Smooth muscle cell (in vitro differentiated cells): ENCODE data around the gene OSBPL5. TPM values are rescaled to one million over a fixed set of nuclear protein-coding genes. Genes with fewer than 3 reads are reported as not detected.

ENCODE experiments used
- DNase-seq: peaks from one replicate; lab custom pipeline; 2025; ENCODE audit not compliant: unreplicated experiment; lab: John Stamatoyannopoulos, UW
- H2AFZ ChIP-seq: fragments of 200-600 bp; sonication (generic); 2 replicates; pipeline ENCODE4 v1.6.0; 2016; ENCODE audit warnings: antibody characterized with exemption, low read depth, mild to moderate bottlenecking
- H3F3A ChIP-seq: fragments of 200-600 bp; sonication (generic); 2 replicates; pipeline ENCODE4 v1.6.0; 2017; ENCODE audit warnings: antibody characterized with exemption, low read depth
- H3K27ac ChIP-seq: fragments of 200-600 bp; sonication (generic); 2 replicates; pipeline ENCODE4 v1.5.1; 2016; ENCODE audit warnings: low read depth, mild to moderate bottlenecking
- H3K27me3 ChIP-seq: fragments of 200-600 bp; sonication (generic); 2 replicates; pipeline ENCODE4 v1.6.1; 2016; ENCODE audit warnings: low read depth, mild to moderate bottlenecking
- H3K36me3 ChIP-seq: fragments of 200-600 bp; sonication (generic); 2 replicates; pipeline ENCODE4 v1.5.1; 2016; ENCODE audit warnings: low read depth
- H3K4me1 ChIP-seq: fragments of 200-600 bp; sonication (generic); 2 replicates; pipeline ENCODE4 v1.5.1; 2016; ENCODE audit warnings: low read depth
- H3K4me2 ChIP-seq: fragments of 200-600 bp; sonication (generic); 2 replicates; pipeline ENCODE4 v1.6.0; 2016; ENCODE audit warnings: mild to moderate bottlenecking
- H3K4me3 ChIP-seq: fragments of 200-600 bp; sonication (generic); 2 replicates; pipeline ENCODE4 v1.5.1; 2016; ENCODE audit warnings: mild to moderate bottlenecking
- H3K79me2 ChIP-seq: fragments of 200-600 bp; sonication (generic); 2 replicates; pipeline ENCODE4 v1.6.0; 2016; ENCODE audit warnings: low read depth, mild to moderate bottlenecking
- H3K9ac ChIP-seq: fragments of 200-600 bp; sonication (generic); 2 replicates; pipeline ENCODE4 v1.6.0; 2016; ENCODE audit warnings: low read depth
- H3K9me3 ChIP-seq: fragments of 200-600 bp; sonication (generic); replicated peaks from 2 replicates; pipeline ENCODE4 v1.5.1; 2016; ENCODE audit warnings: low read depth
- H4K20me1 ChIP-seq: fragments of 200-600 bp; sonication (generic); 2 replicates; pipeline ENCODE4 v1.6.0; 2016; ENCODE audit warnings: low read depth
- CTCF ChIP-seq: fragments of 200-600 bp; sonication (generic); IDR thresholded peaks from 2 replicates; pipeline ENCODE4 v1.5.1; 2017; ENCODE audit warnings: borderline replicate concordance, mild to moderate bottlenecking, antibody characterized with exemption; ENCODE audit not compliant: insufficient read depth, poor library complexity, severe bottlenecking
- WGBS: methylation state at CpG from one replicate; pipeline ENCODE4 v1.1.7; 2016; ENCODE audit warnings: low lambda C conversion rate; 5-methylcytosine and 5-hydroxymethylcytosine counted together
- polyA plus RNA-seq: library from polyadenylated mRNA; unstranded; fragments of >200 nt; fragmentation: Nextera tagmentation; extraction: Ambion mirVana; gene quantifications from 2 replicates; pipeline ENCODE4 v1.2.1, GENCODE V29; 2016
- total RNA-seq: library from RNA; depleted of rRNA; stranded (reverse); fragments of >200 nt; gene quantifications from 2 replicates; pipeline ENCODE4 v1.2.3, GENCODE V29; 2014

Gene OSBPL5
- total and polyA plus RNA-seq, 2 experiments from 2014 or later = 27.3 to 43.4 TPM

DNA sequence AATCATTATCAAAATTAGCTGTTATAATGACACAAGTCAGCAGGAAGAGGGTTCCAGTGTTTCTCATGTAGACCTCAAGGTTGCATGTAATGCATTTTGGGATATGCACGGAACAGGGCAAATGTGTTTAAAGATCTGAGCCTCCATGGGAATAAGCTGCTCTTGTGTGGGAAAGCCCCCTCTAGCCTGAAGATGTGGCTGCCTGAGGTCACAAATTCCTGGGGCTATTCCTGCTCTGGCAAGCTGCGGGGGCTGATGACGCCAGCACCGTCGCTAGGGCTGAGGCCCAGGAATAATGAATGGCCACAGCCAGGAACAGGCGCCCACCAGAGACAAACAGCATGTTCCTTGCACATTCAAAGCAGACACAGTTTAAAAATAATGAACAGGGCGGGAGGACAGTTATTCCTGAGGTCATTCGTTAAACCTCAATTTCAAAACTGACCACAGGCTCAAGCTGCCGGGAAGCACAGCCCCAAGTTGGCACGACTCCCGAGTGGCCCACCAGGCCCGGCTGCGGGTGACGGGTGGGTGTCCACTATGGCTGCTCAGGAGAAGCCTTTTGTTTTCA, 11.7 kb downstream of the OSBPL5 start:
- Histone ChIP-seq H3K9ac (peak overlapping the region; percentile 98), H3K4me2 (peak overlapping the region; percentile 82), H3K27me3 (no peaks in the 10 kb centered on the region)

DNA sequence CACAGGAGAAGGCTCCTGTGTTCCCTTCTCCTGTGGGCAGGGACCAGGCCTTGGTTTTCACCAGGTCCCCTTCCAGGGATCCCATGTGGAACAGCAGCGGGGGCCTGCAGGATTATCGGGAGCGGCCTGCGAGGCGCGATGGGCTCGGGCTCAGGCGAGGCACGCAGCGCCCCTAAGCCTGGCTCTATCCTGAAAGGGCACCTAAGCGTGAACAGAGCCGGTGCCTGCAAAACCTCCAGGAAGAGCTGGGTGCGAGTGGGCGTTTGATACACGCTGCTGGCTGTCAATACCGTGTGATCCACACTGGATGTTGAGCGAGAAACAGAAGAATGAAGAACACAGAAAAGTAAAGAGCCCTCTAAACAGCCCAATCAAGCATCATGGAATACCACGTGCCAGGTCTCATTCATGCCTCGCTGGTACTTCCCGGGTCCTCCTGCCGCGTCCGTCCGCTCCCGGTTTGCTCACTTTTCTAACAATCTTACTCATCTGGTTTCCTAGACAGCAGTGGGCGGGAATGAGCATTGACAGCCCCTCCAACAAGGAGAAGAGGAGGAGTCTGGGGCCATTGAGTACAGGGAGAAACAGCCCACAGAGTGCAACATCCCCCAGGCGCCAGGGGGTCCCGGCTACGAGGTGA, 12.5 kb downstream of the OSBPL5 start:
- Histone ChIP-seq H3K79me2 (peaks cover 87% of the 10 kb centered on the region), H3K4me2 (peak overlapping the region; percentile 82), H3K27ac (peak overlapping the region; percentile 100), H3K4me3 (peak overlapping the region; percentile 8), H3K27me3 (no peaks in the 10 kb centered on the region), H3F3A (peaks cover 23% of the 10 kb centered on the region), H4K20me1 (peaks cover 83% of the 10 kb centered on the region), H3K9me3 (no peaks in the 10 kb centered on the region), H3K9ac (peak overlapping the region; percentile 98), H3K36me3 (no peaks in the 10 kb centered on the region), H2AFZ (no peak overlapping the region), H3K4me1 (peaks cover 35% of the 10 kb centered on the region)
- 61% methylated on average over 29 of the region's 29 CpGs for WGBS
- no peak for TF ChIP-seq CTCF
- no peak for DNase-seq

More for the DNA sequence above, 11.7 kb downstream of the OSBPL5 start:
- peaks cover 35% of the 10 kb centered on the region for H3K4me1 ChIP-seq
- WGBS = 17% methylated on average over 14 of the region's 14 CpGs
- H4K20me1 ChIP-seq = peaks cover 83% of the 10 kb centered on the region
- H3K79me2 ChIP-seq = peaks cover 88% of the 10 kb centered on the region
- H3K9me3 ChIP-seq = no peaks in the 10 kb centered on the region
- H3K36me3 ChIP-seq = no peaks in the 10 kb centered on the region
- DNase-seq = peak; percentile 71
- no peak for TF ChIP-seq CTCF
- H3K27ac ChIP-seq = peak overlapping the region; percentile 100
- peak overlapping the region; percentile 8 for H3K4me3 ChIP-seq
- no peak overlapping the region for H2AFZ ChIP-seq
- peaks cover 23% of the 10 kb centered on the region for H3F3A ChIP-seq

DNA sequence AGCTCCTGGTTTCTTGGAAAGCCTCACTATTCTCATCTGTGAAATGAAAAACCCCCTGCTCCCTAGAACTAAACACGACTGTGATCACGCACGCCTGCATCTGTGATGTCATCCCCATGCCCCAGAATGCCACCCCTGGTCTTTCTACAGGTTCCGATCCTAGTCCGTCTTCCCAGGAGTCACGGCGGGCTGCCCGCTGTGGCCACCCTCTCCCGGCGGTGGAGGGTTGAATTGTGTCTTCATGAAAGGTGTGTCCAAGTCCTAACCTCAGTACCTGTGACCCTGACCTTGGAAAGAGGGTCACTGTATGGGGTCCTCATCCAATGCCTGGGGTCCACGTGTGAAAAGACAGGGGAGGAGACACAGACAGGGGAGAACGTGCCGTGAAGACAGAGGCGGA, 14.4 kb downstream of the OSBPL5 start:
- no peak overlapping the region for H3K27ac ChIP-seq
- H3K9ac ChIP-seq = no peak overlapping the region
- no peaks in the 10 kb centered on the region for H3K9me3 ChIP-seq
- H4K20me1 ChIP-seq = peaks cover 83% of the 10 kb centered on the region
- H3K79me2 ChIP-seq = peaks cover 82% of the 10 kb centered on the region
- no peaks in the 10 kb centered on the region for H3K36me3 ChIP-seq
- WGBS = 97% methylated on average over 14 of the region's 14 CpGs
- TF ChIP-seq CTCF = no peak
- no peak for DNase-seq
- no peak overlapping the region for H3K4me3 ChIP-seq
- H3K4me2 ChIP-seq = no peak overlapping the region
- peaks cover 15% of the 10 kb centered on the region for H3F3A ChIP-seq
- peaks cover 37% of the 10 kb centered on the region for H3K4me1 ChIP-seq
- no peaks in the 10 kb centered on the region for H3K27me3 ChIP-seq
- H2AFZ ChIP-seq = no peak overlapping the region

GRCh38 chr11:3149852-3150188, 15.3 kb downstream of the OSBPL5 start:
- no peak overlapping the region for H3K27ac ChIP-seq
- H3K4me2 ChIP-seq = no peak overlapping the region
- peaks cover 12% of the 10 kb centered on the region for H3F3A ChIP-seq
- H3K79me2 ChIP-seq = peaks cover 81% of the 10 kb centered on the region
- H3K27me3 ChIP-seq = no peaks in the 10 kb centered on the region
- no peak overlapping the region for H2AFZ ChIP-seq
- 91% methylated on average over 4 of the region's 4 CpGs for WGBS
- H4K20me1 ChIP-seq = peaks cover 90% of the 10 kb centered on the region
- H3K4me3 ChIP-seq = no peak overlapping the region
- H3K9ac ChIP-seq = no peak overlapping the region
- peaks cover 34% of the 10 kb centered on the region for H3K4me1 ChIP-seq
- H3K9me3 ChIP-seq = no peaks in the 10 kb centered on the region
- DNase-seq = no peak
- no peaks in the 10 kb centered on the region for H3K36me3 ChIP-seq
- TF ChIP-seq CTCF = no peak
